Stimulated activated CD4-positive, alpha-beta T cell treated with anti-CD3 and anti-CD28 coated beads, Interleukin-1b, Interleukin-23, amount 100 ng/mL, for 1 hour (primary cell): Measurements from ENCODE around the gene COLGALT1.
"Not testable (repeated sequence)": the region's sequence is repeated elsewhere in the genome, so short reads cannot be mapped to it uniquely, and the experiment has no call there.

Source experiments
- DNase-seq, 2 donors: peaks; one replicate each; pipeline ENCODE4 v3.0.0-alpha.2; 2020; ENCODE audit warnings: low read depth in 2 of 2

The COLGALT1 gene

GRCh38 chr19:17560205-17560595, 4.8 kb downstream of the COLGALT1 start:
- DNase-seq: no peak

- no peak for DNase-seq
Measured at GRCh38 chr19:17562097-17562496, 6.6 kb downstream of the COLGALT1 start.

GRCh38 chr19:17562561-17562960, 7.1 kb downstream of the COLGALT1 start:
- DNase-seq: no peak

GRCh38 chr19:17564781-17565180, 9.3 kb downstream of the COLGALT1 start:
- DNase-seq: no peak

GRCh38 chr19:17565611-17566010, 10.2 kb downstream of the COLGALT1 start:
- DNase-seq: no peak

GRCh38 chr19:17567940-17568339, 12.5 kb downstream of the COLGALT1 start:
- no peak for DNase-seq

GRCh38 chr19:17570291-17570690, 14.8 kb downstream of the COLGALT1 start:
- DNase-seq: not testable (repeated sequence)

GRCh38 chr19:17570791-17571190, 15.3 kb downstream of the COLGALT1 start:
- DNase-seq: no peak

GRCh38 chr19:17572638-17573037, 17.2 kb downstream of the COLGALT1 start:
- no peak for DNase-seq

- DNase-seq: no peak
Measured at GRCh38 chr19:17575871-17576757, 20.7 kb downstream of the COLGALT1 start.

- DNase-seq: no peak
Measured at GRCh38 chr19:17576758-17577456, 21.5 kb downstream of the COLGALT1 start.

GRCh38 chr19:17577457-17578097, 22.1 kb downstream of the COLGALT1 start:
- no peak for DNase-seq

- no peak for DNase-seq
Measured at GRCh38 chr19:17579661-17580244, 24.3 kb downstream of the COLGALT1 start.

GRCh38 chr19:17580470-17581144, 25.2 kb downstream of the COLGALT1 start:
- no peak for DNase-seq

- no peak for DNase-seq
Measured at GRCh38 chr19:17581211-17581874, 25.9 kb downstream of the COLGALT1 start.

- no peak for DNase-seq
Measured at GRCh38 chr19:17582613-17583012, 27.2 kb downstream of the COLGALT1 start.

- no peak for DNase-seq
Measured at GRCh38 chr19:17584132-17584531, 28.7 kb downstream of the COLGALT1 start.

GRCh38 chr19:17585395-17585794, 29.9 kb downstream of the COLGALT1 start:
- not testable (repeated sequence) for DNase-seq

- DNase-seq: no peak
Measured at GRCh38 chr19:17590866-17591265, 35.4 kb downstream of the COLGALT1 start.

- not testable (repeated sequence) for DNase-seq
Measured at GRCh38 chr19:17594296-17594695, 38.8 kb downstream of the COLGALT1 start.

GRCh38 chr19:17598063-17598462, 42.6 kb downstream of the COLGALT1 start:
- not testable (repeated sequence) for DNase-seq
